GM12878 (cell line): ENCODE data around the gene CDCP1. TPM values are rescaled to one million over a fixed set of nuclear protein-coding genes. Genes with fewer than 3 reads are reported as not detected.

Experiments used
- ATAC-seq: fragments of 200-7000 bp; cut with Tn5 transposase; 3 replicates; pipeline ENCODE4 v1.9.1; 2020; ENCODE audit warnings: mild to moderate bottlenecking, moderate library complexity
- BruUV-seq: library from RNA; stranded (reverse); fragments of 400-500 nt; replicated peaks from 2 replicates; lab custom pipeline; 2021; lab: Mats Ljungman, UMichigan
- CTCF ChIA-PET: fragments of 300-600 bp; sonication (Branson Sonifier 250); formaldehyde crosslinking; extraction: SDS; loops from one replicate; lab custom pipeline; 2021; ENCODE audit warnings: inconsistent platforms; lab: Yijun Ruan, JAX
- POLR2A ChIA-PET: fragments of 350-600 bp; formaldehyde crosslinking; extraction: SDS; loops from one replicate; lab custom pipeline; 2021; ENCODE audit warnings: inconsistent platforms; lab: Charles Lee
- RAD21 ChIA-PET: fragments of 300-600 bp; sonication (Branson Sonifier 250); formaldehyde crosslinking; loops from one replicate; lab custom pipeline; 2023; ENCODE audit warnings: antibody characterized with exemption; ENCODE audit not compliant: unreplicated experiment; lab: Charles Lee
- SMC1A ChIA-PET: fragments of 300-600 bp; sonication (Branson Sonifier 250); formaldehyde crosslinking; loops from one replicate; lab custom pipeline; 2023; ENCODE audit not compliant: unreplicated experiment, uncharacterized antibody; lab: Charles Lee
- DNase-seq: peaks from one replicate; pipeline ENCODE4 v3.0.0-alpha.2; 2011; ENCODE audit warnings: low read depth, low spot score
- FAIRE-seq: peaks from 3 replicates; lab custom pipeline; 2011; peaks lifted over from hg19 to GRCh38; lab: Jason Lieb, UNC
- H2AFZ ChIP-seq: 2 replicates; pipeline ENCODE4 v1.6.0; 2011; ENCODE audit warnings: low read depth, low read length, control low read depth; ENCODE audit not compliant: control insufficient read depth
- H3K27ac ChIP-seq: 2 replicates; pipeline ENCODE4 v1.5.1; 2011; ENCODE audit warnings: control low read depth; ENCODE audit not compliant: control insufficient read depth, insufficient read depth
- H3K27me3 ChIP-seq, 2 experiments: replicated peaks in 1 of 2; 2 replicates each; pipeline versions ENCODE4 v1.6.0 to v1.6.1; 2011; ENCODE audit warnings: low read length in 1 of 2; ENCODE audit not compliant: control insufficient read depth in 2 of 2, insufficient read depth in 2 of 2
- H3K36me3 ChIP-seq, 2 experiments: 2 replicates each; pipeline ENCODE4 v1.5.1; 2011; ENCODE audit warnings: low read length in 1 of 2; ENCODE audit not compliant: control insufficient read depth in 2 of 2, insufficient read depth in 2 of 2
- H3K4me1 ChIP-seq: 2 replicates; pipeline ENCODE4 v1.6.1; 2011; ENCODE audit warnings: mild to moderate bottlenecking, low read length, moderate library complexity, mixed read lengths; ENCODE audit not compliant: control insufficient read depth, insufficient read depth
- H3K4me2 ChIP-seq: 2 replicates; pipeline ENCODE4 v1.6.0; 2011; ENCODE audit warnings: control low read depth; ENCODE audit not compliant: control insufficient read depth, insufficient read depth
- H3K4me3 ChIP-seq: fragments of 200-600 bp; sonication (generic); 2 replicates; pipeline ENCODE4 v1.5.1; 2016
- H3K79me2 ChIP-seq: 2 replicates; pipeline ENCODE4 v1.6.0; 2011; ENCODE audit warnings: low read length; ENCODE audit not compliant: control insufficient read depth, insufficient read depth
- H3K9ac ChIP-seq: 2 replicates; pipeline ENCODE4 v1.8.0; 2011; ENCODE audit warnings: low read length, control low read depth, mixed read lengths; ENCODE audit not compliant: control insufficient read depth, insufficient read depth
- H3K9me3 ChIP-seq: replicated peaks from 3 replicates; pipeline ENCODE4 v1.5.1; 2011; ENCODE audit warnings: mild to moderate bottlenecking, low read length; ENCODE audit not compliant: control insufficient read depth, insufficient read depth
- H4K20me1 ChIP-seq: 2 replicates; pipeline ENCODE4 v1.6.0; 2011; ENCODE audit not compliant: control insufficient read depth, insufficient read depth
- BCL11A ChIP-seq: IDR thresholded peaks from 2 replicates; pipeline ENCODE4 v1.6.1; 2011; ENCODE audit warnings: low read depth, low read length
- DPF2 ChIP-seq: fragments of 450-650 bp; IDR thresholded peaks from 2 replicates; pipeline ENCODE4 v1.6.1; 2017; ENCODE audit warnings: mild to moderate bottlenecking
- HCFC1 ChIP-seq: fragments of 150-350 bp; IDR thresholded peaks from 2 replicates; pipeline ENCODE4 v1.6.1; 2014; ENCODE audit warnings: low read length
- HDAC2 ChIP-seq: fragments of 200-600 bp; sonication (generic); IDR thresholded peaks from 2 replicates; pipeline ENCODE4 v1.6.1; 2017
- IKZF2 ChIP-seq, 2 experiments: fragments of 450-650 bp; IDR thresholded peaks; 2 replicates each; pipeline ENCODE4 v1.6.1; 2017; ENCODE audit warnings: mild to moderate bottlenecking in 2 of 2, moderate library complexity in 2 of 2
- STAT1 ChIP-seq: fragments of 450-650 bp; conservative IDR thresholded peaks from 2 replicates; pipeline ENCODE4 v1.6.1; 2014; ENCODE audit warnings: antibody characterized with exemption, mild to moderate bottlenecking
- TAF1 ChIP-seq: IDR thresholded peaks from 2 replicates; pipeline ENCODE4 v1.6.1; 2011; ENCODE audit warnings: mild to moderate bottlenecking, low read depth, low read length, borderline replicate concordance
- WGBS: methylation state at CpG from one replicate; pipeline ENCODE4 v1.1.6; 2016; ENCODE audit warnings: low lambda C conversion rate; ENCODE audit not compliant: insufficient replicate concordance, insufficient coverage; ENCODE audit errors: missing lambda C conversion rate; 5-methylcytosine and 5-hydroxymethylcytosine counted together
- in situ Hi-C: fragments of 300-500 bp; cut with MboI; formaldehyde crosslinking; loops from 9 replicates; pipeline ENCODE4 v1.14.3; 2018; ENCODE audit warnings: mixed read lengths
- intact Hi-C: fragments of 100-400 bp; cut with micrococcal nuclease; formaldehyde crosslinking; loops from one replicate; pipeline ENCODE4 v1.14.2; 2022; ENCODE audit not compliant: unreplicated experiment
- polyA plus RNA-seq, 11 experiments: library from polyadenylated mRNA; depleted of rRNA in 4 of 11; unstranded in 6 of 11; stranded (reverse) in 5 of 11; fragments of >200 nt; fragmentation: Nextera tagmentation in 4 of 11; fragmentation: Illumina TruSeq in 1 of 11; extraction: Ambion mirVana in 4 of 11; extraction: Trizol in 1 of 11; gene quantifications; 1 replicate in 1 of 11; 2 replicates in 10 of 11; pipeline versions ENCODE4 v1.2.1 to v1.2.3, GENCODE V29; 2011 to 2016; ENCODE audit warnings: inconsistent platforms in 2 of 11, missing spikeins in 2 of 11, low read depth in 1 of 11
- total RNA-seq, 4 experiments: library from RNA; depleted of rRNA in 3 of 4; stranded (reverse); fragments of >200 nt in 3 of 4; fragmentation: Illumina TruSeq in 1 of 4; extraction: Trizol in 1 of 4; gene quantifications; 2 replicates each; pipeline versions ENCODE4 v1.2.1 to v1.2.3, GENCODE V29; 2013 to 2021
- TF ChIP-seq, protein P1 (sequence below): fragments of 450-650 bp; IDR thresholded peaks from 2 replicates; pipeline ENCODE4 v1.6.1; 2016; ENCODE audit warnings: mild to moderate bottlenecking

The CDCP1 gene
- total and polyA plus RNA-seq, 10 of the 15 experiments (the other 5 are each of a cell fraction or from before 2014, with no cell fraction given) = 0.35 to 2.2 (median 0.86) TPM

DNA sequence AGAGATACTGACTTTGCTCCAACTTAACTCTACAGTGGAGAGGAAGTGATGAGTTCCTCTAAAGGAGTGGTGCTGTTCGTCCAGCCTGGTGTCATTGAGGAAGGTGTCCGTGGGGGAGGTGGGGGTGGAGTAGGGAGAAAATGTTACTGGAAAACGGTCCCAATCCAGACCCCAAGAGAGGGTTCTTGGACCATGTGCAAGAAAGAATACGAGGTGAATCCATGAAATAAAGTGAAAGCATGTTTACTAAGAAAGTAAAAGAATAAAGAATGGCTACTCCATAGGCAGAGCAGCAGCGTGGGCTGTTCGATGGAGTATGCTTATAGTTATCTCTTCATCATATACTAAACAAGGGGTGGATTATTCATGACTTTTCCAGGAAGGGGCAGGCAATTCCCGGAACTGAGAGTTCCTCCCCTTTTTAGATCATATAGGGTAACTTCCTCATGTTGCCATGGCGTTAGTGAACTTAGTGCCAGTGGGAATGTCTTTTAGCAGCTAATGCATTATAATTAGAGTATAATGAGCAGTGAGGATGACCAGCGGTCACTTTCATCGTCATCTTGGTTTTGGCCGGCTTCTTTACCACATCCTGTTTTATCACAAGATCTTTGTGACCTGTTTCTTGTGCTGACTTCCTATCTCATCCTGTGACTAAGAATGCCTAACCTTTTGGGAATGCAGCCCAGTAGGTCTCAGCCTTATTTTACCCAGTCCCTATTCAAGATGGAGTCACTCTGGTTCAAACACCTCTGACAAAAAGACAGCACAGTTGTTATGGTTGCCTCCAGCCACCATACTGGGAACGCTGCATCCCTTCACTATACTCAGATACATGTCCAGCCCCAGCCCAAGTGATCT is 81.4 kb downstream of the CDCP1 start (continued):
- TF ChIP-seq DPF2 (0 out of 2 replicates have a peak, but pooled peaks have one; percentile 45), HDAC2 (no peak), STAT1 (no peak), IKZF2 (IDR thresholded peaks at IDR 0.05) (peak; percentile 29 to 38; a peak in 2 of 4 replicates), TAF1 (no peak)
- TF ChIP-seq, all 136 proteins: peak for 7

DNA sequence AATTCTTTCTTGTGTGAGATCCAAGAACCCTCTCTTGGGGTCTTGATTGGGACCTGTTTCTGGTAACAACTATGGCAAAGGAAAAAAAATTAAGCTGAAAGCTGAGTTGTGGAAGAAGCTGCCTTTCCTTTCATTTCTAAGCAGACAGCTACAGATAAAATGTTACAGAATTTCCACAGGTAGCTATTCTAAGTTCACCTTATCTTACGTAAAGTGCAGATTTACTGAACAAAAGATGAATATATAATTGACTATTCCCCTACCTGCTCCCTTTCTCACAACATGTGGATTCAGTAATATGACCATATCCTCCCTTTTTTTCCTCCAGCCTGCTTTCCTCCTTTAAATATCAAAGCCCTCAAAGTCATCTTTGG is 83.5 kb downstream of the CDCP1 start:
- no peak overlapping the region for H3K27ac ChIP-seq
- in situ Hi-C loops (no loop called here), intact Hi-C loops (no loop called here)
- no peak overlapping the region for H3K9ac ChIP-seq
- H3K4me2 ChIP-seq = no peak overlapping the region
- ATAC-seq (no peak), FAIRE-seq (no peak), DNase-seq (no peak)
- ChIA-PET RAD21 (interaction anchor here (0.6 kb wide), 1 partner anchor 148 kb away, joined by 3 read pairs; no protein-coding TSS in a partner anchor), SMC1A (interaction anchor here (0.7 to 1.5 kb wide), 4 partner anchors 9 to 164 kb away, joined by 3 read pairs; no protein-coding TSS in a partner anchor), CTCF (no interaction called here), POLR2A (no interaction called here)
- BruUV-seq = no TSS peak
- WGBS = 100% methylated on average over 1 of the region's 1 CpG
- H3K4me3 ChIP-seq = no peak overlapping the region
- H3K4me1 ChIP-seq = no peaks in the 10 kb centered on the region
- H2AFZ ChIP-seq = no peak overlapping the region
- no peaks in the 10 kb centered on the region for H3K79me2 ChIP-seq
- H4K20me1 ChIP-seq = no peaks in the 10 kb centered on the region
- no peaks in the 10 kb centered on the region for H3K27me3 ChIP-seq
- no peaks in the 10 kb centered on the region for H3K36me3 ChIP-seq
- no peaks in the 10 kb centered on the region for H3K9me3 ChIP-seq
- no peak for TF ChIP-seq HCFC1
- TF ChIP-seq, protein P1, sequence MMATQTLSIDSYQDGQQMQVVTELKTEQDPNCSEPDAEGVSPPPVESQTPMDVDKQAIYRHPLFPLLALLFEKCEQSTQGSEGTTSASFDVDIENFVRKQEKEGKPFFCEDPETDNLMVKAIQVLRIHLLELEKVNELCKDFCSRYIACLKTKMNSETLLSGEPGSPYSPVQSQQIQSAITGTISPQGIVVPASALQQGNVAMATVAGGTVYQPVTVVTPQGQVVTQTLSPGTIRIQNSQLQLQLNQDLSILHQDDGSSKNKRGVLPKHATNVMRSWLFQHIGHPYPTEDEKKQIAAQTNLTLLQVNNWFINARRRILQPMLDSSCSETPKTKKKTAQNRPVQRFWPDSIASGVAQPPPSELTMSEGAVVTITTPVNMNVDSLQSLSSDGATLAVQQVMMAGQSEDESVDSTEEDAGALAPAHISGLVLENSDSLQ = no peak
- TF ChIP-seq BCL11A = no peak
